ENCODE measurements around the gene EHMT1.

EHMT1 gene

GRCh38 chr9:137793196-137793841 is 174.5 kb downstream of the EHMT1 start:
- no peak for TF ChIP-seq CTCF (IDR thresholded peaks at IDR 0.05)
- H3K36me3 ChIP-seq: peaks cover 34 to 84% (median 79%) of the 10 kb centered on the region in 3 donors
- no peak overlapping the region for H3K27ac ChIP-seq
- H3K4me1 ChIP-seq: no peaks in the 10 kb centered on the region
- no peaks in the 10 kb centered on the region for H3K27me3 ChIP-seq
- DNase-seq: no peak
- H3K4me3 ChIP-seq: no peak overlapping the region
- intact Hi-C loops (cut with DNase I; ENCODE audit: low total_unique reads): no loop called here
- H3K9me3 ChIP-seq: no peaks in the 10 kb centered on the region

DNA sequence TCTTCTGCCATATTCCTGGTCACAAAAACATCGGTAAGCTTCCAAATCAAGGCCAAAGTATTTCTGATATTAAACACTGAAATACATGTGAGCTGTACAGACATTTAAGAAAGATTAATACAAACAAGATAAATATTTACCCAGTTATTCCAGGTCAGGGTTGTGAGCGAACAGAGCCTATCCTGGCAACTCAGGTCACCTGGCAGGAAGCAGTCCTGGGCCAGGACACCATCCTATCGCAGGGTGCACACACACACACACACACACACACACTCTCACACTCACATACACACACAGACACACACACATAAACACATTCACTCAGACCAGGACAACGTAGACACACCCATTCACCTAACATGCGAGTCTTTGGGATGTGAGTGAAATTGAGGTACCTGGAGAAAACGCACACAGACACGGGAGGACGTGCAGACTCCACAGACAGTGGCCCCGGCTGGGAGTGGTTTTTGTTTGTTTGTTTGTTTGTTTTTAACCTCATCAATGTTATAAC is 176.4 kb downstream of the EHMT1 start:
- Histone ChIP-seq H3K4me3 (no peak overlapping the region), H3K36me3 (peaks cover 34 to 87% (median 86%) of the 10 kb centered on the region in 3 donors), H3K9me3 (no peaks in the 10 kb centered on the region), H3K27ac (no peak overlapping the region), H3K4me1 (no peaks in the 10 kb centered on the region), H3K27me3 (no peaks in the 10 kb centered on the region)
- DNase-seq: no peak
- intact Hi-C loops (cut with DNase I; ENCODE audit: low total_unique reads): no loop called here
- no peak for TF ChIP-seq CTCF (IDR thresholded peaks at IDR 0.05)

DNA sequence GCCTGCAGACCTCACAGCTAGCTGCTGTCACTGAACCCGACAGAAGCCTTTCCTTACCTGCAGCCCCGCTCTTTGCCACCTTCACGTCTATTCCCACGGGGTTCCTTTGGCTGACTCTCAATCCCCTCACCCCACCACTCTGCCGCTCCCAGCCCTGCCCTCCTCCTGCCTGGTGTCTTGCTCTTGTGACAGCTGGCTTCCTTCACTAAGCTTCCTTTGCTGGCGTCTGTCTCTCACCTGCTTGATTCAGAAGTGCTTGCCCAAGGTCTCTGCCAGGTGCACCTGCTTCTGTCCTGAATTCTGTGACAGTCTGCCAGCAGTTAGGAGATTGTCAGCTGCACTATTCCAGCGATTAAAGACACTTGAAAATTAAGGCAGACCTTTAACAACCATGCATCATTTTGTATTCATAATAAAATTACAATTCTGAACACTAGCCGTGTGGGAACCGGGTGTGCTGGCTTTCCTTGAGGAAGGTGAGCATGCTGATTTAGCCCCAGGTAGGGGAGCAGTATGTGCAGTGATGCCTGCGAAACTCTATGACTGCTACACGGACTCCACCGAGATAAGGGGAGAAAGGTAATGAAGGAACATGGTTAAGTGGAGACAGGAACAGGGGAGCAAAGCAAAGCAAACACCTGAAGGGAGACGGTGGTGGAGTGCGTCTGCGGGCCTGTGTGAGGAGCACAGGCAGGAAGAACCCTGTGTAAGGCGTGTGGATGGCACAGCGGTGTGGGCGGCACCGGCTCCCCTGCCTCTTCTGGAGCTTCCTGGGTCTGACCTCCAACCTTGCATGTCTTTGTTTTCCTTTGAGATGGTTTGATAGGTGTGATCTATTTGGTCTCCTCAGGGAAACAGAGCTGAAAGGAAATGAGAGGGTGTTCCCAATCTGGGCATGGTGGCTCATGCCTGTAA is 178.7 kb downstream of the EHMT1 start:
- H3K27ac ChIP-seq: no peak overlapping the region
- intact Hi-C loops (cut with DNase I; ENCODE audit: low total_unique reads): no loop called here
- no peak for DNase-seq
- no peak overlapping the region for H3K4me3 ChIP-seq
- H3K36me3 ChIP-seq: peaks cover 45 to 90% (median 88%) of the 10 kb centered on the region in 3 donors
- no peaks in the 10 kb centered on the region for H3K4me1 ChIP-seq
- no peak for TF ChIP-seq CTCF (IDR thresholded peaks at IDR 0.05)
- H3K9me3 ChIP-seq: no peaks in the 10 kb centered on the region
- no peaks in the 10 kb centered on the region for H3K27me3 ChIP-seq

DNA sequence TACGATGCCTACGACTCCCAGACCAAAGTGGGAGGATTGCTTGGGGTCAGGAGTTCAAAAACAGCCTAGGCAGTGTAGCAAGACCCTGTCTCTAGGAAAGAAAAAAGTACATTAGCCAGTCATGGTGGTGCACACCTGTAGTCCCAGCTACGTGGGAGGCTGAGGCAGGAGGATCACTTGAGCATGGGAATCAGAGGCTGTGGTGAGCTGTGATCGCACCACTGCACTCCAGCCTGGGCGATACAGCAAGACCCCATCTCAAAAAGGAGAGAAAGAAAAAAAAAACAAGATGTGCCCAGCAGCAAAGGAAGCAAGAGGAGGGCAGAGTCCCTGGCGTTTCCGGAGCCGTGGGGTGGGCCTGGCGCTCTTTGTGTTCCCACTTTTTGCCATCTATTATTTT is 179.3 kb downstream of the EHMT1 start:
- no peak for DNase-seq
- Histone ChIP-seq H3K27me3 (no peaks in the 10 kb centered on the region), H3K27ac (no peak overlapping the region), H3K4me1 (no peaks in the 10 kb centered on the region), H3K9me3 (no peaks in the 10 kb centered on the region), H3K36me3 (peaks cover 47 to 90% (median 88%) of the 10 kb centered on the region in 3 donors), H3K4me3 (no peak overlapping the region)
- no peak for TF ChIP-seq CTCF (IDR thresholded peaks at IDR 0.05)
- intact Hi-C loops (cut with DNase I; ENCODE audit: low total_unique reads): no loop called here

DNA sequence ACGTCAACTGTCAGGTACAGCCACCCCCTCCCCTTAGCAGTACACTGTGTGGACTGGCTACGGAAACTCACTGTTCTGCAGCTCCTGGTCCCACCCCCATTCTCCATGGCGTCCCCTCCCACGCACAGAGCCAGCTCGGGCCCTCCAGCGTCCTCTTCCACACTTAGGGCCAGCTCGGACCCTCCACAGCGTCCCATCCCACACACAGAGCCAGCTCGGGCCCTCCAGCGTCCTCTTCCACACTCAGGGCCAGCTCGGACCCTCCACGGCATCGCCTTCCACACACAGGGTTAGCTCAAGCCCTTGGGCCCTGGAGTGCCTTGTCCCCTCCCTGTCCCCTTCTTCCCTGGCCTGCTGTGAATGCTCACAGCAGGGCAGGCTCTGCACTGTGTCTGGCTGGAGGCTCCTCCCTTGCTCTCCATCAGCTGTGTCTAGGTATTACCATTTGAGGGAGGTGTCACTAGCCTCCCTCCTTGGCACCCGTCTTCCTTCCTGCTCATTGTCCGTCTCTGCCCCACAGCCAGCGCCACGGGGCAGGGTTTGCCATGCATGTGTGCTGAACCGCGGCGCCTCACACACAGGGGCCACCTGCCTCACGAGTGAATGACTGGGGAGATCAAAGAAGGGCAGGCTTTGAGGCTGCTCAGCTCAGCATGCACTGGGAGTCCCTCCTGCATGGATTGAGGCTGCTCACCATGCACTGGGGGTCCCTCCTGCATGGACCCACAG is 180.3 kb downstream of the EHMT1 start:
- Histone ChIP-seq H3K4me1 (no peaks in the 10 kb centered on the region), H3K9me3 (no peaks in the 10 kb centered on the region), H3K4me3 (no peak overlapping the region), H3K27ac (no peak overlapping the region), H3K36me3 (peaks cover 42 to 92% (median 86%) of the 10 kb centered on the region in 3 donors), H3K27me3 (no peaks in the 10 kb centered on the region)
- no peak for DNase-seq
- no peak for TF ChIP-seq CTCF (IDR thresholded peaks at IDR 0.05)
- intact Hi-C loops (cut with DNase I; ENCODE audit: low total_unique reads): no loop called here

Measured in tibial artery (tissue), 4 donors.